ENCODE measurements around the gene MAP2K5.

MAP2K5 gene

DNA sequence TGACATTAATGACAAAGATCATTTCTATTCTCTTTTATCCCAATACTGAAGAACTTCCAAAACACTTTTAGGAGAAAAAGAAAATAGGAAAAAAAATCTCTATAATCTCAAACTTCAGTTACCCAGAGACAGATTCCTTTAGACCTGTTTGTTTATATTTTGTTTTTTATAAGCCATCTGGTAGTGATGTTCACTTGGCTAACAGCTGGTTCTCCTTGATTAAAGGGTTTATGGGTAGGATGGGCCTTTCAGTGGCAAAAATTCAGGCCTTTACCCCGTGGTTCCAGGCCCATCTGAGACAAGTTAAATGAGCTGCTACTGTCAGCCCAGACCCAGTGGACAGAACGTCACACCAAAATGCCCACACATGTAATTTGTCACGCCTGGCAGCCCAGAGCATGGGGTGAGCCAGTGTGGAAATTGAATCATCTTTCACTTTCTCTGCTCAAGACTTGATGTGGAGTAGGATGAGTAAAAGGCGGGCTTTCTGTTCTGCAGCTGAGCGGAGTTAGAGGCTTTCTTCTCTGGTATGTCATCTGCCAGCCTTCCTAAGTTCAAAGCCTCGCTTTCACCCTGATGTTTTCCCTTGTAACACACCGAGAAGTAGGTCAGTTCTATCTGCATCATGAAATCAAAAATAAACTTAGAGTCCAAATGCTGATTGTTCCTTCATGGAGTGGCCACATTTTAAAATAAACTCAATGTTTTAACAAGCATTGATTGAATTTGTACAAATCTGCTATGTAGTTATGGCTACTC lies 220.3 kb downstream of the MAP2K5 start:
- DNase-seq = peak; percentile 6 to 51 (median 24)

DNA sequence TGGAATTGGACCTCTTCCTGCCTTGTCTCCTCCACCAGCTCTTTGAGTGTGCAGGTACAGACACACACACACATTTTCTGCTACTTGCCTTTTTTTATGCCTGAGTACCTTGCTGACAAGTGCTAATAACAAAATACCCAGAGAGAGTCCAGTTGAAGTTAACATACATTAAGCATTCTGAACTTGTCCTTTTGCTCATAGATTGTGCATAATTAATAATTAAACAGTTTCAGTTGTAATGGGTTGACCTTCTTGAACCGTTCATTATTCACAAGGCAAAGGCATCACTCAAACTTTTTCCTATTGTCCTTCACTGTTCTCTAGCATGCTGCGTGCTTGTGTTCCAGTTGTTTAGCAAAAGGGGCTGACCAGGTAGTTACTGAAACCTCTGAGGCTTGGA lies 223.2 kb downstream of the MAP2K5 start:
- DNase-seq = no peak

DNA sequence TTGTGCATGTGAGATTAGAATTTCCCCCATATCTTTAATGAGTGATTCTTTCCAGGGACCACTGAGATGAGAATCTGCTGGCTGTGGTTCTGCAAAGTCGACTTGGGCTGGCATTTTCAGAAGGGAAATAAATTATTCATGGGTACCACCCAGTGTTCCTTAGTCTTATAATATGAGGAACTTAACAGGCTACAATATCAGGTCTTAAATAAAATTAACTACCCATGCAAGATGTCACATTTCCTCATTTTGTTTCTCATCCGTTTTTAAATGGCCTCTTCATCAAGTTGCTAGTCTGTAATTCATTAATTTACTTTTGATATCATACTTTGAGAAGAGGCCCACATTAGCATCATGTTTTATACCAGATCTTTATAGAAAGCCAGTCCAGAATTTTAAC lies 224.5 kb downstream of the MAP2K5 start:
- DNase-seq = no peak

DNA sequence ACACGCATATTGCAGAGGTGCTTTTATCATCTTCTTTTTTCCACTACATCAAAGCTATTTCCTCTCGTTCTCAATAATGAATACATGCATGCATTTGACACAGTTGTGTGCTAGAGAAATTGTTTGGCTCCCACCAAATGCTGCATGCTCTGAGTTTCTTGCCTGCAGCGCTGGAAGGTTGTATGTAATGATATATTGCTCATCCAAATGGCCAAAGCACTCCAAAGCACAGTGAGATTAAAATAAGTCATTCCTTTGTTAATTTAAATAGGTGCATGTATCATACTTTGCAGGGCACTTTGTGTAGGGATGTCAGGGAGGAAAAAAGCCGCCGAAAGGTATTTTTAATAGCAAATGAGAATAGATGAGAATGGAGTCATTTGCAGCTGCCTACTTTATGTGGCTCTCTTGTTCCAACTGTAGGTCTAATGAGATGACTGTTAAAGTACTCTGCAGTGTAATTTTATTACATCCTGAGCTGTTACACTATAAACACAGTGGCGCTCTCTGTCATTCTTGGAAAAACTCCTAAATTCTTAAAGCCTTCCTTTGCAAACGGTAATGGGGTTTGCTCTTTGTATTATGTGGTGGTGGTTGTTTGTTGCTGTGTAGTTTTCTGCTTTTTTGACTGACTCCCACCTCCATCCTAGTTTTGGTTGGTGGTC lies 225.9 kb downstream of the MAP2K5 start:
- DNase-seq = no peak

DNA sequence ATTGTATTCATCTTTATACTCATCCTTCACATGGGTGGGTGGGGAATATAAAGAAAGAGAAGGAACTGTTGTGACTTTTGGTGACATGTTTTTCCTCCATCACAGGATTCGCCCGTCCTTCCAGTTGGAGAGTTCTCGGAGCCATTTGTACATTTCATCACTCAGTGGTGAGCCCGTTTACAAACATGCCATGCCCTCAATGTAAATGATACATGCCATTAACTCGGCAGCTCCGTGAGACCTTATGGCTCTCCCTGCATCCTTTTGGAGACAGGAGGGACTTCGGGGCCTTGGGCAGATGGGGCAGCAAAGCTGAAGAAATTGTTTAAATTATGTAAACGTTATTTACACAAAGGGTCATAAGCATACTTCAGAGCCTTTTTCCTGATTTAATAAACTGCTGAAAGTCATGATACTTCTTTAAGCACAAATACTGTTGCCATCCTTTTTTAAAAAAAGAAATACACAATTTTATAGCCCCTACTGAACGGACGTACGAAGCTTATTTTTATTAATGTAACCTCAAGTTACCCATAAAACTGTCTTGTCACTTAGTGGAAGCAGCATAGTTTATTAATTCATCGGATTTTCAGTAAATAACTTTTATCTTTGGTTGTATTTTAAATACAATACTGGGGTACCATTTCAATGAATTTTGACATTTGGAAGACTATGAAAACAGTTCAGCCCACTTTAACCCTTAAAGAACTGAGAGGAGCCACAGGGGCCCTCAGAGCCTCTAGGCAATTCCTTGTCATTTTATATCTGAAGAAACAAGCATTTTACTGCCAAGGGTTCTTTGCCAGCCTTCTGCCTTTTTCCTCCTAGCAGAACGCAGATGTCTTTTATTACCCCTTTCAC lies 227.2 kb downstream of the MAP2K5 start:
- DNase-seq = no peak

DNA sequence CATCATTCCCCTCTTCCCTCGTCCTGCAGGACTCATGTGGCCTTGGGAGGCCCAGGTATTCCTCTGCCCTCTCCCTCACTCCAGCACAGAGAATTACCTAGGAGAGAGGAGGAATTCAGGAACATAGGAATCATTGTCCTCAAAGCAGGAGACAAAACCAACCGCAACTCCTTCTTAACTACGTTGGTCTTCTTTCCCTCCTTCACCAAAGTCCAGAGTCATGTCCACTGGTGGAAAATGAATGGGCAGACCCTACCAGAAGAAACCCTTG lies 227.8 kb downstream of the MAP2K5 start:
- no peak for DNase-seq

DNA sequence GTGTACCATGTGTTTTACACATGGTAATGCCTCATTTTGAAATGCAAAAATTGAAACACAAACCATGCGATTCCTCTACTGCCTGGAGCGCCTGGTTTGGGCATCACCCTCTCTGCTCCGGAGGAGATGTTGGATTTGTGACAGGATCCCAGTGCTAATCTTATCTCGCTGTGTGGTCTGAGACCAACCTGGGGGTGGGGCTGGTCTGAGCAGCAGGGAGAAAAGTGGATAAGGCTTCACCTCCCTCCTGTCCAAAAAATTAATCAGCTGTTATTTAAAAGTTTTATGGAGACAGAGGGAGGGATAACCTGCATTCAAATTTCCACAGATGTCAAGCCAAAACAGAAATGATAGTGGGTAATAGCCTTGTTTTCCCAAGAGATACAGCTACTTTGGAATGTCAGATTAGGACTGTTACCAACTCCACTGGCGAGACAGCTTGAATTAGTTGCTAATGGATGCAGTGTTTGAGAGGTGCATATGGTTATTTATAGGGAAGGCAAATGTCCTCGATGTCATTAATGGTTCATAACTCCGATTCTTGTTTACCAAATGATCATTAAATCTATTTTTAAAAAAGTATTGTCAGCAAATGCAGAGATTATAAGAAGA lies 228.8 kb downstream of the MAP2K5 start:
- no peak for DNase-seq

DNA sequence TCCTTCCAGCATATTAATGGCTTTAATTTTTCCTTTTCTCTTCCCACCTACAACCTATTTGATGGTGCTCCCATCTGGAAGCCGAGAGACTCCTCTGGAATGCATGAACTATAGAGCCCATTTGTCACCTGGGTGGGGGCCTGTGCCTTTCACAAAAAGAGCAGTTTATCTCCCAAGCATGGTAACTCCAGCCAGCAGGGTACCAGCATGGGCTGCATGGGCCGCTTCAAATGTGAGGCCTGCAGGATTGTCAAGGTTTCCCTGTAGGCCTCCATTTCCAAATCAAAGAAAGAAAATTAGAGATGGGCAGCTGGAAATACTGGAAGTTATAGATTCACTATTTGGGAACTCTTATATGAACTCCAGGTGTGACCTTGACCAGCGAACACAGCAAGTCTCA lies 232.1 kb downstream of the MAP2K5 start:
- no peak for DNase-seq

DNA sequence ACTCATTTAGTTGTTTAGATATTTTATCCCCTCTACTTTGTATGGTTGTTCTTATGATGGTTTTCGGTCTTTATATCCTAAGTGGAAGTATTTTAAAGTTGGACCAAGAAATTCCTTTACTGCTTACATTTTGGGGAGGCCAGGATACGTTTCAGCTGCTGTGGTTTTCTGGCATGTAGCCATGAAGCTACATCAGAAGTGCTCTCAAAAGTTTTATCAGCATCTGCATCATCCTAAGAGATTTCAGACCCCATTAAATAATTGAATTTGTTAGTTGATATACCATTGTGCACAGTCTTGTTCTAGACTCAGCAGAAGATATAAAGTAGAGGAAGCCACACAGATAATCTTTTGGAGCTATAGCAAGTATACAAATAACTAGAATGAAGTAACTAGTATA lies 232.7 kb downstream of the MAP2K5 start:
- no peak for DNase-seq

DNA sequence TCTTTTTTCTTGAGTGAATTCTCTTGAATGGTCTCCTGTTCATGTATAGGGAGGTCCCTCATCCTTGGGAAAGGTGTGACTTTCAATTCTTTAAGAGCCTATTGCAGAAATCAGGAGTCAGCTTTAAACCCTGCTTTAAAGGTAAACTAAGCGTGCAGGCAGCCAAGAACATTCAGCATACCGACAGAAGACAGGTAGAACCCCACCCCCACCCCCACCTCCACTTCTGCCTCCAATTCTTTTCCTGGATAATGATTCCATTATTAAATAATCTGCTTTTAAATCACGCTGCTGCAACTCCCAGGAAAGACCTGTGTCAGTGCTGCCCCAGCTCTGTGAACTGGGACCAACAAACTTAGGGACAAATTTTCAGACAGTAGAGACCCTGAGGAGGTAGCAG lies 233.5 kb downstream of the MAP2K5 start:
- no peak for DNase-seq

DNA sequence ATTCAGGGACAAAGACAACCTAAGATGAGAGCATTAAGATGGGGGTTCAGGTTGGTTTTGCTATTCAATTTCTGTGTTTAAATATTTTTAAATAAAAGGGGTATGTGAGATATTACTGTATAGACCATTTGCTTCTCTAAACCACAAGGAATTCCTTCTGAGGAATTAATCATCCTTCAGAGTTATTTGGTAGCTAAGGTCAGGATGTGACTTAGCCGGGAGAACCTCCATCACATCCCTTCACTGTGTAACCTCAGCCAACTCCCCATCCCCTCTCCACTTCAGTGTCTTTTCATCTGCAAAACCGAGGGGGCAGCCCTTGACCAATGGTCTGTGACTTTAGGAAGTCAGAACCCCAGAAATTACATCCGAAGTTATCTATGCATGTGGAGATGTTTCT lies 234.1 kb downstream of the MAP2K5 start:
- no peak for DNase-seq

DNA sequence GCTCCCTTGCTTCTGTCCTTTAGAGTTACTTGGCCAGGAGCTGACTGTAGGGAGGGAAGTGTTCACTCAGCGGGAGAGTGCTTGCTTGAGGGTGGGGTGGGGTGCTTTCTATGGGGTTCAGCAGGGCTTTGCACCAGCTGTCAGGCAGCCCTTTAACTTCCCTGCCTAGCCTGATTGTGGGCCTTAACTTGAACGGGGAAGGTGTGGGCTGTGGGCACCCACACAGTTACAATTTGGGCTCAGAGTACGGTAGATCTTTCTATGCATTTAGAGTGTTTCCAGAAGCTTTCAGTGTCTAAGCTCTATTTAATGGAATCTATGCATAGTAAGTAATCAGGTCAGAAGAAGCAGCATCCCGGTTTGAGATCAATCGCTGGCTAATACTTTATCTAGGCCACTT lies 234.6 kb downstream of the MAP2K5 start:
- DNase-seq = no peak

DNA sequence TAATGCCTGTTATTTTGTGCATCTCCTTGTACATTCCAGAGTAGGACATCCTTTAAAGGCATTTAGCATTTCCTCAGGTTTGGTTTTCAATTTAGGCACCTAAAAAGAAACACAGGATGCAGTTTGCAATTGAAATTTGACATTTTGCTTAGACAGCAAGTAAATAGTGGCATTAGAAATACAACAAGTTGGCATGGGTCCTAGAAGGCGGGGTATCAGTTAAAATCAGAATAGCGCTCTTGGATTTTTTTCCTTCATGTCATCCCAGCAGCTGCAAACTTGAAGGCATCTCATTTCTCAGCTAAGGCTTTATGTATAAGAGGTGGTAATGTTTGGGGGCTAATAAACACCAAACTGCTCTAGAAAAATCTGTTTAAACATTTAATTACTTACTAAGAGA lies 235.3 kb downstream of the MAP2K5 start:
- DNase-seq = no peak

DNA sequence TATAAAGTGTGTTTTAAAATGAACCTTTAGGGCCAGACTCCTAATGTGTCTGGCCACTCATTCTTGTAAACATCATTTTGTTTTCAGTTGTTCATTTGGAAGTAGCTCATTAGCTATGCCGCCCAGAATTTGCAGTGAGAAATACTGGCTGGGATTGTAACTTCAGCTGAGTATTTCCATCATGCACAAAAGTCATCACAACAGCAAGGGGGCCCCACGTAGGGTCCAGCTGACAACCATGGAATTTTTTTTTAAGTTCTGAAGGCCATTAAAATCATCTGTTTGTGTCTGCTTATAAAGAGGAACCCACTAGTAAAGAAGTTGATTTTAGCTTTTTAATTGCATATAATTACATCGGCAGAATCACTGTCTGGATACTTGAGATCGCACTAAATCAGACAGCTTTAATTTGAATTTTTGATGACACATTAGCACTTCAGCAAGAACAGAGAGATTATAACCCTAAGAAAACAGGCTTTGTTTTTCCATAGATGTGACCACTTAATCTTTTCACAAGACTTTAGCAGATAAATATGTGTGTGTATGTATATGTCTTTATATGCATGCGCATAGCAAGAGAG lies 236.6 kb downstream of the MAP2K5 start:
- DNase-seq = no peak

DNA sequence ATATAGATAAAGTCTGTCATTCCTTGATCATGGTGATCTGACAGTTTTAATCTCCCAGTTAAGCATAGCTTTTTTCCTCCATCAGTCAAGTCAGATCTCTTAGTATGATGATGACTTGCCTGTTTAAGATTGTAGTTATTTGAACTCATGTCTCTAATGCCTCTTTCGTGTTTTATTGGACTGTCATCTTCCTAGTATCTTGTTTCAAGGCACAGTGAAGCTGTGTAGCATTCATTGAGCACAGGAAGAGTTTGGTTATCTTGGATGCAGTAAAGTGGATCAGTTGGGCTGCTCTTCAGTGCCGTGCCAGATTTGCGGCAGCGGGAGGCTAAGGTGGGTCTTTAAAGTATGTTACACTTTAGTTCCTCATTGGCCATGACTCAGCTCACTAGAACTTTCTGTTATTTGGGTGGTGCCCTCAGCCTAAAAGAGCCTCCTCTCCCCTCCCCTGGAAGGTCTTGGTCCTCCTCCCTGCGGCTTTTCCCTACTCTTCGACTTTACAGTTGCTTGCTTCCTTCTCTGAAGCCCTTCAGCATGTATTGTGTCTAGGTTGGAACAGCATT lies 237.1 kb downstream of the MAP2K5 start:
- DNase-seq = no peak

DNA sequence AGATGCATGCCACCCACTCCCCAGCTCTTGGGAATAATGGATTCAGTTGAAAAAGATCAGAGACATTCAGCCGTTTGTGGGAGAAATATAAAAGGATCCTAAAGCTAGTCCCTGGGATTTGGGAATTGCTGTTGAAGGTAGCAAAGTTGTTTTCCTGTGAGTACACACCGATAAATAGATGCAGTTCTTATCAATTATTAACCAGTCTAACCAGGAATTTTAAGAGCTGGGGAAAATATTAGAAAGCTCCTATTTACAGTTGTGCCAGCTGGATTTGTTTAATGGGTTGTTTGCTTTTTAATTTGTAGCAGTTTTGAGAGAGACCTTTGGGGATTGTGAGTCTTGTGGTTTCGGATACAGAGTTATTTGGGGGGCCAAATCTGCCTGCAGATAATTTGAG lies 238.6 kb downstream of the MAP2K5 start:
- DNase-seq = no peak

DNA sequence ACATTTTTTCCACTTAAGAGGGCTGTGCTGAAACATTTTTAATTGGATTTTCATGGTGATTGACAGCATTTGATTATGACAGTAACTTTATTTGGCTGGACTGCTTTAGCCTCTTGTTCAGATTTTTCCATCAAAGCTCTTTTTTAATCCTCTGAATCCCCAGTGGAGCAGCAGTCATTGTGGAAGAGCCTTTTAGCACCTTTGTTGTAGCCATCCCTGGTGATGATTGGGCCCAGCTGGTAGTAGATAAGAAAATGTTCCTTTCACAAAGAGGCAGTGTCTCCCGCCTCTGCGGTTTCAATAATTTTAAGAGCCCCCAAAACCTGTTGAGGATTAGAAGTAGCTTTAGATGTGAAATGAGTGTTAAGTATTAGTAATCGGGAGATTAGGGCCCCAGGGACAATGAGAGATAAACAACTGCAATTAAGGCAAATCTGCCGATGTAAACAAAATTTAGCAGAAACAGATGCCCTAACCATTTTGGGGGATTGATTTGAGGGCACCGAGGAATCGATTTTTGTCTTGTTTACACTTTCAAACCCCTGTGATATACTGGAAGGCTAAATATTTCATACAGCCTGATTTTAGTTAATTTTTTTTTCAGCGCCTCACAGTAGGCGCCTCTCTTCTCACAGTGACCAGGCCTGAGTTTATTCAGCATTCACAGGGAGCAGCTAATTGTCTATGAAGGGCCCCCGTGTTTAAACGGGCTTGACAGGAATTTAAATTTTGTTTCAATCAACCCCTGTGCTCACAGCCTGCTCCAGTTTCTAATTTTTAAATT lies 239.6 kb downstream of the MAP2K5 start:
- no peak for DNase-seq

DNA sequence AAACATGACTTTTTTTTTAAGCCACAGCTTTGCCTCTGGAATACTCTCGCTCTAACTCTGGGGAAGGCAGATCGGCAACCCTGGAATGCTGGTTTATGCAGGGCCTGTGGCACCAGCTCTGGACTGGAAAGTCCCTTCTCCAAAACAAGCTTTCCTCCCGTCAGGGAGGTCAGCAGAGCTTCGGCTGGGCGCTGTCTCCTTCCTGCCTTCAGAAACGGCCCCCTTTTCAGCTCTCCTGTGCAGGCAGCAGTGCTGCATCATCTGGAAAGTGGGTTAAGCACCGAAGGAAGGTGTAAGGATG lies 240.1 kb downstream of the MAP2K5 start:
- no peak for DNase-seq

DNA sequence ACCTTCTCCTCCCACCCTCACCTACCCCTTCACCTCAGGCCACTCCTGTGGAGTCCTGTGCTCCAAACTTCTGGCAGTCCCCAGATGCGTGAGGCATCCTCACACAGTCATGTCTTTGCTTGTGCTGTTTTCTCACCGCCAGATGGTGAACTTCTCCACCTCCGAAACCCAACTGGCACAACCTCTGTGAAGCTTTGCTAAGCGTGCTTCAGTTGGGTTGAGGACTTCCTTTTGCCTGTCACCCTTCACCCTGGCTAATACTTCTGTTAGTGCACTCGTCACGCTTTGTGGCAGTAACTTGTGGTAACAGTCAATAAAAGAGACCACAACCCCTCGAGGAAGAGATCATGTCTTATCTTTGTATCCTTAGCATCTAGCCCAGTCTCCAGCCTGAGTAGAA lies 240.8 kb downstream of the MAP2K5 start:
- DNase-seq = peak; percentile 10 to 68 (median 40)

DNA sequence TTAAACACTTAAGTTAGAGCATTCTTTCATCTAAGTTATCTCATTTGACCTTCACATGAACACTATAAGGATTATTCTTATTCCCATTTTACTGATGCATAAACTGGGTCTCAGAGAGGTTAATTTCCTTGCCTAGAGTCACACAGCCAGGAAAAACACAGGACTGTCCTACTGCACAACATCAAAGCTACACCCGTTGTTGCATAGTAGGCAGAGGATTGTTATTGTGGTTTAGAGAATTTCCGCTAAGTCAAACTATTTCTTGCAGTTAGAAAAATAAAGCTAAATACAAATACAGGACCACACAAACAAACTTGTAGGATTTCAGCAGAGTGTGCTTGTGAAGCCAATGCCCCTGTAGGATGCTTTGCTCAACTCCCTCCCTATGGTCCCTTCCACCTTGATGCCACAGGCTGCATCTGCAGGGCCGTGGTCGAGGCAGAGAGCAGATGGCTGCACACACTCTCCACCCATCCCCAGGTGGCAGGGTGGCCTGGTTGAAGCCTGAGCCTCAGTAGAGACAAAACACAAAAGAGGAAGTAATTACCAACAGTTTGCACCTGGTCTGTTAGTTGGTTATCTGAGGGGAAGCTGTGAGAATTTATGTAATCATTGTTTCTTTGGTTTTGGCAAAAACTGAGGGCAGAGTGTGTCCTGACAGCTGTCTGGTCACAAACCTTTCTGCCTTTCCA lies 241.7 kb downstream of the MAP2K5 start:
- DNase-seq = peak in 1 of 6 experiments; percentile 11

DNA sequence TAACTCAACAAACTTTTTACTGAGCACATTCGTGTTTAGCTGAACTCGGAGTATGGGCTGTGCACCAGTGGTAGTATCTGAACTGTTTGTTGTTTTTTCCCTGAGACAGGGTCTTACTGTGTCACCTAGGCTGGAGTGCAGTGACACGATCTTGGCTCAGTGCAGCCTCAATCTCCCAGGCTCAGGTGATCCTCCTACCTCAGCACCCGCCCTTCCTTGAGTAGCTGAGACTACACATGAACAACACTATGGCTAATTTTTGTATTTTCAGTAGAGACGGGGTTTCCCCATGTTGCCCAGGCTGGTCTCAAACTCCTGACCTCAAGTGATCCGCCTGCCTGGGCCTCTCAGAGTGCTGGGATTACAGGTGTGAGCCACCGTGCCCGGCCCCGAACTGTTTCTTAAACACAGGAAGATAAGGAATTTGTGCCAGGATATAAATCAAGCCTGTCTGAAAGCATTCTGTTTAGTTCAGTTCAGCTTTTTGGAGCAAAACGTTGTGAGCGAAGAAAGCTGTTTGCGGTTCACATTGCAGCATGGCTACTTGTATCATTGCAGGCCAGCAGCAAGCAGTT lies 242.4 kb downstream of the MAP2K5 start:
- no peak for DNase-seq

Measured in stimulated activated naive CD4-positive, alpha-beta T cell (primary cell).